HL-60 (cell line): Measurements from ENCODE around the gene GAS5.
"Not testable (repeated sequence)": the region's sequence is repeated elsewhere in the genome, so short reads cannot be mapped to it uniquely, and the experiment has no call there.

ENCODE experiments used
- DNase-seq, 2 experiments: peaks; one replicate each; pipeline ENCODE4 v3.0.0-alpha.2; 2010 to 2020; ENCODE audit warnings: low read depth in 1 of 2, low spot score in 1 of 2
- H3K27ac ChIP-seq: fragments of 250-450 bp; sonication (Bioruptor Pico); replicated peaks from 2 replicates; pipeline ENCODE4 v1.5.1; 2020; ENCODE audit warnings: mild to moderate bottlenecking, moderate library complexity
- H3K27me3 ChIP-seq: fragments of 250-450 bp; sonication (Bioruptor Pico); 2 replicates; pipeline ENCODE4 v1.5.1; 2021; ENCODE audit warnings: mild to moderate bottlenecking, moderate library complexity; ENCODE audit not compliant: insufficient read depth, poor library complexity, severe bottlenecking
- H3K4me3 ChIP-seq: replicated peaks from 2 replicates; pipeline ENCODE4 v1.5.1; 2011; ENCODE audit warnings: mild to moderate bottlenecking, control low read depth, low read length; ENCODE audit not compliant: insufficient read depth
- GABPA ChIP-seq: IDR thresholded peaks from 2 replicates; pipeline ENCODE4 v1.6.1; 2012; ENCODE audit warnings: low read depth
- POLR2AphosphoS5 ChIP-seq: IDR thresholded peaks from 2 replicates; pipeline ENCODE4 v1.6.1; 2012; ENCODE audit warnings: low read depth
- SPI1 ChIP-seq: IDR thresholded peaks from 2 replicates; pipeline ENCODE4 v1.6.1; 2012; ENCODE audit warnings: low read depth, mild to moderate bottlenecking, borderline replicate concordance
- TF ChIP-seq, protein P1 (sequence below): IDR thresholded peaks from one replicate; pipeline ENCODE4 v1.5.1; 2011; ENCODE audit warnings: low read length, control low read depth, inconsistent platforms; ENCODE audit not compliant: insufficient read depth
- TF ChIP-seq, protein P2 (sequence below): IDR thresholded peaks from 2 replicates; pipeline ENCODE4 v1.6.1; 2012; ENCODE audit warnings: low read depth; ENCODE audit not compliant: insufficient replicate concordance

Gene GAS5

GRCh38 chr1:173859547-173859946, 8.2 kb downstream of the GAS5 start:
- H3K4me3 ChIP-seq, H3K27ac ChIP-seq, DNase-seq, H3K27me3 ChIP-seq: not testable (repeated sequence)
- peak; percentile 36; the same call in 1 of the 2 replicates for TF ChIP-seq POLR2AphosphoS5

DNA sequence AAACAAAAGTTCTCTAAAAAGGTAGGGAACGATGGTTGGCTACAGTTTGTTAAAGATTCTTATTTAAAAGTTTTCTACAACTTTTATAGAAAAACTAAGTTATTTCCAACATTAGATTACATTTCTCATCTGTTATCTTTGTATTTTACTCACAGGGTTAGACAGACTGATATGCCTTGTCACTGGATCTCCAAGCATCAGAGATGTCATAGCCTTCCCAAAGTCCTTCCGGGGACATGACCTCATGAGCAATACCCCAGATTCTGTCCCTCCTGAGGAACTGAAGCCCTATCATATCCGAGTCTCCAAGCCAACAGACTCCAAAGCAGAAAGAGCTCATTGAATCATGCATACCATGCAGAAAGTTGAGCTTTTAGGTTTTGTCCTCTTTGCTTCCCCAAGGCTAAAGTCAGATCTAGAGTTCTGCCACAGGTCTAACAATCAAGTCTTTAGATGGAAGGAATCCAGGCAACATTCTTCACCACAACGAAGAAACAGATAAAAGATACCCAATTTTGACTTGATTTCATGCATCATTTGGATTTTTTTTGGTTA, 10.3 kb downstream of the GAS5 start:
- TF ChIP-seq SPI1 (no peak), POLR2AphosphoS5 (no peak), GABPA (no peak)
- TF ChIP-seq, protein P1, sequence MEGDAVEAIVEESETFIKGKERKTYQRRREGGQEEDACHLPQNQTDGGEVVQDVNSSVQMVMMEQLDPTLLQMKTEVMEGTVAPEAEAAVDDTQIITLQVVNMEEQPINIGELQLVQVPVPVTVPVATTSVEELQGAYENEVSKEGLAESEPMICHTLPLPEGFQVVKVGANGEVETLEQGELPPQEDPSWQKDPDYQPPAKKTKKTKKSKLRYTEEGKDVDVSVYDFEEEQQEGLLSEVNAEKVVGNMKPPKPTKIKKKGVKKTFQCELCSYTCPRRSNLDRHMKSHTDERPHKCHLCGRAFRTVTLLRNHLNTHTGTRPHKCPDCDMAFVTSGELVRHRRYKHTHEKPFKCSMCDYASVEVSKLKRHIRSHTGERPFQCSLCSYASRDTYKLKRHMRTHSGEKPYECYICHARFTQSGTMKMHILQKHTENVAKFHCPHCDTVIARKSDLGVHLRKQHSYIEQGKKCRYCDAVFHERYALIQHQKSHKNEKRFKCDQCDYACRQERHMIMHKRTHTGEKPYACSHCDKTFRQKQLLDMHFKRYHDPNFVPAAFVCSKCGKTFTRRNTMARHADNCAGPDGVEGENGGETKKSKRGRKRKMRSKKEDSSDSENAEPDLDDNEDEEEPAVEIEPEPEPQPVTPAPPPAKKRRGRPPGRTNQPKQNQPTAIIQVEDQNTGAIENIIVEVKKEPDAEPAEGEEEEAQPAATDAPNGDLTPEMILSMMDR = no peak
- TF ChIP-seq, protein P2, sequence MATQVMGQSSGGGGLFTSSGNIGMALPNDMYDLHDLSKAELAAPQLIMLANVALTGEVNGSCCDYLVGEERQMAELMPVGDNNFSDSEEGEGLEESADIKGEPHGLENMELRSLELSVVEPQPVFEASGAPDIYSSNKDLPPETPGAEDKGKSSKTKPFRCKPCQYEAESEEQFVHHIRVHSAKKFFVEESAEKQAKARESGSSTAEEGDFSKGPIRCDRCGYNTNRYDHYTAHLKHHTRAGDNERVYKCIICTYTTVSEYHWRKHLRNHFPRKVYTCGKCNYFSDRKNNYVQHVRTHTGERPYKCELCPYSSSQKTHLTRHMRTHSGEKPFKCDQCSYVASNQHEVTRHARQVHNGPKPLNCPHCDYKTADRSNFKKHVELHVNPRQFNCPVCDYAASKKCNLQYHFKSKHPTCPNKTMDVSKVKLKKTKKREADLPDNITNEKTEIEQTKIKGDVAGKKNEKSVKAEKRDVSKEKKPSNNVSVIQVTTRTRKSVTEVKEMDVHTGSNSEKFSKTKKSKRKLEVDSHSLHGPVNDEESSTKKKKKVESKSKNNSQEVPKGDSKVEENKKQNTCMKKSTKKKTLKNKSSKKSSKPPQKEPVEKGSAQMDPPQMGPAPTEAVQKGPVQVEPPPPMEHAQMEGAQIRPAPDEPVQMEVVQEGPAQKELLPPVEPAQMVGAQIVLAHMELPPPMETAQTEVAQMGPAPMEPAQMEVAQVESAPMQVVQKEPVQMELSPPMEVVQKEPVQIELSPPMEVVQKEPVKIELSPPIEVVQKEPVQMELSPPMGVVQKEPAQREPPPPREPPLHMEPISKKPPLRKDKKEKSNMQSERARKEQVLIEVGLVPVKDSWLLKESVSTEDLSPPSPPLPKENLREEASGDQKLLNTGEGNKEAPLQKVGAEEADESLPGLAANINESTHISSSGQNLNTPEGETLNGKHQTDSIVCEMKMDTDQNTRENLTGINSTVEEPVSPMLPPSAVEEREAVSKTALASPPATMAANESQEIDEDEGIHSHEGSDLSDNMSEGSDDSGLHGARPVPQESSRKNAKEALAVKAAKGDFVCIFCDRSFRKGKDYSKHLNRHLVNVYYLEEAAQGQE = no peak
- Histone ChIP-seq H3K4me3 (no peak overlapping the region), H3K27ac (no peak overlapping the region), H3K27me3 (no peaks in the 10 kb centered on the region)
- no peak for DNase-seq

DNA sequence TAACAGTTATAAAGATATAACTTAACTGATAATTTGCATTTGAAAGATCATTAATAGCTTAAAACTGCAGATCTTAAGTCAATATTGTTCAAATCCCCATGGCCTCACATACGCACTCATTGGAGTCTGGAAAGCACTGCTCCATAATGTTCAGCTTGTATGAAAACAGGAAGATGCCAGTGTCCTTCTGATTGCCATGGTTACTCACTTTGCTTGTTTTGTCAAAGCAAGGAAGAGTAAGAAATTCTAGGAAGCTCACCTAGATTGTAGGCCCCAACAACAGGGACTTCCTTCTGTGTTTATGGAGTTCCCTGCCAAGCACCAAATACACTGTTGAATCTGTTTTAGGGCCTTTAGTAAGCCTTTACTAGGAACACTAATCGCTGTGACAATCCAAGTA, 10.9 kb downstream of the GAS5 start:
- no peak for DNase-seq
- TF ChIP-seq, protein P2 = no peak
- TF ChIP-seq GABPA (no peak), POLR2AphosphoS5 (no peak), SPI1 (no peak)
- TF ChIP-seq, protein P1 = no peak
- Histone ChIP-seq H3K27me3 (no peaks in the 10 kb centered on the region), H3K27ac (no peak overlapping the region), H3K4me3 (no peak overlapping the region)

GRCh38 chr1:173856014-173856413, 11.8 kb downstream of the GAS5 start:
- no peak for DNase-seq
- TF ChIP-seq, protein P1 = no peak
- TF ChIP-seq, protein P2 = no peak
- no peak for TF ChIP-seq GABPA
- TF ChIP-seq POLR2AphosphoS5 = no peak
- TF ChIP-seq SPI1 = no peak
- Histone ChIP-seq H3K27me3 (no peaks in the 10 kb centered on the region), H3K27ac (no peak overlapping the region), H3K4me3 (no peak overlapping the region)
